ENCODE measurements around the gene PRKAR1B. TPM values are rescaled to one million over a fixed set of nuclear protein-coding genes. Genes with fewer than 3 reads are reported as not detected.
A peak's percentile ranks its signal among the peaks of the same experiment; 100 is the strongest.

Gene PRKAR1B
- total and polyA plus RNA-seq, 2 donors = 12.3 to 13.7 TPM

GRCh38 chr7:605661-606450 lies 121.2 kb downstream of the PRKAR1B start:
- Histone ChIP-seq H3K4me1 (ENCODE audit: insufficient read depth) (no peaks in the 10 kb centered on the region), H3K4me3 (ENCODE audit: low read depth, low read length) (no peak overlapping the region), H3K27ac (ENCODE audit: low read depth) (no peak overlapping the region), H3K36me3 (ENCODE audit: insufficient read depth) (no peaks in the 10 kb centered on the region)
- WGBS = 92% methylated on average over 33 of the region's 33 CpGs
- DNase-seq (ENCODE audit: extremely low spot score) = no peak

- Histone ChIP-seq H3K36me3 (ENCODE audit: insufficient read depth) (no peaks in the 10 kb centered on the region), H3K4me3 (ENCODE audit: low read depth, low read length) (peak overlapping the region; percentile 3), H3K4me1 (ENCODE audit: insufficient read depth) (no peaks in the 10 kb centered on the region), H3K27ac (ENCODE audit: low read depth) (peak overlapping the region; percentile 73)
- 90% methylated on average over 28 of the region's 28 CpGs for WGBS
- DNase-seq (ENCODE audit: extremely low spot score) = no peak
These were observed 122.1 kb downstream of the PRKAR1B start for GRCh38 chr7:604884-605531.

DNA sequence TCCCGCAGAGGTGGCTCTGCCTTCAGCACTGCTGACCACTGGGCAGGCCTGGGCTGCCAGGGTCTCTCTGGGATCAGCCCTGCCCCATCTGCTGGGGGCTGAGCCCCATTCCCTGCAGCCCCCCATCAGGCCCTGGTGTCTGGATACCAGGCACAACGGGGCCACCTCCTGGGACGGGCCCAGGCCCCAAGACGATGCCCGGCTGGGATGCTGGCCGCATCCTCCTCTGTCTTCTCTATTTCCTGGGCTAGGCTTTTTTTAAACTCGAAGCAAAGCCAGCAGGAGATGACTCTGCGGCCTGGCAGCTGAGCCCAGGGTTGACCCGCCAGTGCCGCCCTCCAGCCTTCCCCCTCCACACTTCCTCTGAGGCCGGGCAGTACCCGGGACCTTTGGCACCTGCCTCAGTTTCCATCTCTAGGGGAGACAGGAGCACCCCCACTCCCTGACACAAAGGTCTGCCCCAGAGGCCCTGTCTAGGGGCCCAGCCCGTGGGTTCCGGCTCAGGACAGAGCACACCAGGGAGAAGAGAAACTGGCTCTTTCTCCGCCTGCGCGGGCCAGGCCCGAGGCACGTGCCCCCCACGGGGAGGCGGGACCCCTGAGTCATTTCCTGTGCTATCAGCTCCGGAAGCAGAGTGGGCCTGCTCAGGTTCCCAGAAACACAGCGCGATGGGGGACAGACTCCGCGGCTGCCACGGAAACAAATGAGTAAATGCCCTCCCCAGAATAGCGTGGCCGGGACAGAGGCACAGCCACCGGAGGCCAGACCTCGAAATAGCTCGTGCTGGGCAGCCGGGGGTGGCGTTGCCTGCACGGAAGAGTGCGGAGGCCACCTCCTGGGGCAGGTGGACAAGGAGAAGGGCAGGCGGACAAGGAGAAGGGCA lies 122.8 kb downstream of the PRKAR1B start:
- 60% methylated on average over 37 of the region's 37 CpGs for WGBS
- H3K27ac ChIP-seq (ENCODE audit: low read depth) = peak overlapping the region; percentile 73
- peak overlapping the region; percentile 3 for H3K4me3 ChIP-seq (ENCODE audit: low read depth, low read length)
- DNase-seq (ENCODE audit: extremely low spot score) = no peak
- no peaks in the 10 kb centered on the region for H3K36me3 ChIP-seq (ENCODE audit: insufficient read depth)
- no peaks in the 10 kb centered on the region for H3K4me1 ChIP-seq (ENCODE audit: insufficient read depth)

DNA sequence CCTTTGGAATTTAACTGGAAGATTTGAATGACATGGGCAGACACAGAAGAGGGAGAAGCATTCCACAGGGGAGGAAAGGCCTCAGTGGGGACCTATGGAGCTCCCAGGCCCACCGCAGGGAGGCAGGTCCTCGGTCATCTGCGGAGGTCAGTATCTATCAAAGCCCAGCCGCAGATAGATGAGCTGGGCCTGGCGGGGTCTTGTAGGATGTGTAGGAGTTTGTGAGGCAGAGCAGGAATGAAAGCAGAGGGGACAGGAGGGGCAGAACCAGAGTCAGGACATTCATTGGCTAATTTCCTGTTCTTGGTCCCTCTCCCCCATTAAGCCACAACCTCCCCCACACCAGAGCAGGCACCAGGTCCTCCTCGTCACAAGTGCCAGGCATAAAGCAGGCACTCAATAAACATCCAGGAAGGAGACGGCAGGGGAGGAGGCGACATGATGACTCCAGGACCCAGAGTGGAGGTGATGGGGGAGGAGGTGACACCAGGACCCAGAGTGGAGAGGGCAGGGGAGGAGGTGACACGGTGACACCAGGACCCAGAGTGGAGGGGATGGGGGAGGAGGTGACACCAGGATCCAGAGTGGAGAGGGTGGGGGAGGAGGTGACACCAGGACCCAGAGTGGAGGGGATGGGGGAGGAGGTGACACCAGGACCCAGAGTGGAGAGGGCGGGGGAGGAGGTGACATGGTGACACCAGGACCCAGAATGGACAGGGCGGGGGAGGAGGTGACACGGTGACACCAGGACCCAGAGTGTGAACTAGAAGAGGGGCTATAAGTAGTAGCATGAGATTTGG lies 123.7 kb downstream of the PRKAR1B start:
- H3K36me3 ChIP-seq (ENCODE audit: insufficient read depth) = no peaks in the 10 kb centered on the region
- WGBS = 89% methylated on average over 12 of the region's 12 CpGs
- no peak for DNase-seq (ENCODE audit: extremely low spot score)
- no peak overlapping the region for H3K4me3 ChIP-seq (ENCODE audit: low read depth, low read length)
- peak overlapping the region; percentile 19 for H3K27ac ChIP-seq (ENCODE audit: low read depth)
- H3K4me1 ChIP-seq (ENCODE audit: insufficient read depth) = no peaks in the 10 kb centered on the region

- H3K36me3 ChIP-seq (ENCODE audit: insufficient read depth) = no peaks in the 10 kb centered on the region
- WGBS = 78% methylated on average over 38 of the region's 38 CpGs
- H3K27ac ChIP-seq (ENCODE audit: low read depth) = peak overlapping the region; percentile 65
- H3K4me1 ChIP-seq (ENCODE audit: insufficient read depth) = no peaks in the 10 kb centered on the region
- DNase-seq (ENCODE audit: extremely low spot score) = no peak
- H3K4me3 ChIP-seq (ENCODE audit: low read depth, low read length) = no peak overlapping the region
These were observed 124.5 kb downstream of the PRKAR1B start for GRCh38 chr7:602341-603141.

DNA sequence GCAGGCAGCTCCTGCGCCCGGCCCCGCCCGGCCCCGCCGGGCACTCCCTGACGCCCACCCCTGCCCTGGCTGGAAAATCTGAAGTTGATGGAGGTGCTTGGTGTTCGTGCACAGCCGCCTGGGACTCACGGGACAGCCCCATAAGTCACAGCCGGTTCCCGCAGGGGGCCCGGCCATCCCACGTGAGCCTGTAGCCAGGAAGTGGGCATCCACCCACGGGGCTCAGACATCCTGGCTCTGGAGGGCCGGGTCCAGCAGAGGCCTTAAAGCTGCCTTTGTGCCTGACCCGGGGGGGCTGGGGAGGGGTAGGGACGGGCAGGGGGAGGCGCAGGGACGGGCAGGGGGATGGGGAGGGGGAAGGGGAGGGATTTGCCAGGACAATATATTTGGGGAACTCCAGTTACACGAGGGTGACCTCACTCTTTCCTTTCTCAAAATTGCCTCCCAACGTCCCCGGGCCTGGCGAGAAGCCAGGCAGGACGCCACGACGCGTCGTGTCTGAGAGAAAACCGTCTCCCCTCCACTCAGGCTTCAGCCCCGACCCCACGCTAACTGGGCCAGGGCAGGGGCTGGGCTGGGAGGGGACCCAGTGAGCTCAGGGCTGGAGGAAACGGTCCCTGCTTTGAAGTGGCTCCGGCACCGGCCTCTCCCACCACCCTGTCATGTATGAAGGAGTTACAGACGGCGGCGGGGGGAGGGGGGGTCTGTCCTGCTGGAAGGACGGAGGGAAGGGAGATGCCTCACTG lies 125.3 kb downstream of the PRKAR1B start:
- H3K27ac ChIP-seq (ENCODE audit: low read depth) = peak overlapping the region; percentile 65
- no peak for DNase-seq (ENCODE audit: extremely low spot score)
- H3K4me1 ChIP-seq (ENCODE audit: insufficient read depth) = no peaks in the 10 kb centered on the region
- WGBS = 32% methylated on average over 39 of the region's 39 CpGs
- no peaks in the 10 kb centered on the region for H3K36me3 ChIP-seq (ENCODE audit: insufficient read depth)
- H3K4me3 ChIP-seq (ENCODE audit: low read depth, low read length) = no peak overlapping the region

GRCh38 chr7:601036-601594 lies 126.0 kb downstream of the PRKAR1B start:
- H3K4me1 ChIP-seq (ENCODE audit: insufficient read depth) = no peaks in the 10 kb centered on the region
- peak overlapping the region; percentile 30 for H3K27ac ChIP-seq (ENCODE audit: low read depth)
- H3K4me3 ChIP-seq (ENCODE audit: low read depth, low read length) = no peak overlapping the region
- H3K36me3 ChIP-seq (ENCODE audit: insufficient read depth) = no peaks in the 10 kb centered on the region
- DNase-seq (ENCODE audit: extremely low spot score) = no peak
- WGBS = 78% methylated on average over 22 of the region's 22 CpGs

DNA sequence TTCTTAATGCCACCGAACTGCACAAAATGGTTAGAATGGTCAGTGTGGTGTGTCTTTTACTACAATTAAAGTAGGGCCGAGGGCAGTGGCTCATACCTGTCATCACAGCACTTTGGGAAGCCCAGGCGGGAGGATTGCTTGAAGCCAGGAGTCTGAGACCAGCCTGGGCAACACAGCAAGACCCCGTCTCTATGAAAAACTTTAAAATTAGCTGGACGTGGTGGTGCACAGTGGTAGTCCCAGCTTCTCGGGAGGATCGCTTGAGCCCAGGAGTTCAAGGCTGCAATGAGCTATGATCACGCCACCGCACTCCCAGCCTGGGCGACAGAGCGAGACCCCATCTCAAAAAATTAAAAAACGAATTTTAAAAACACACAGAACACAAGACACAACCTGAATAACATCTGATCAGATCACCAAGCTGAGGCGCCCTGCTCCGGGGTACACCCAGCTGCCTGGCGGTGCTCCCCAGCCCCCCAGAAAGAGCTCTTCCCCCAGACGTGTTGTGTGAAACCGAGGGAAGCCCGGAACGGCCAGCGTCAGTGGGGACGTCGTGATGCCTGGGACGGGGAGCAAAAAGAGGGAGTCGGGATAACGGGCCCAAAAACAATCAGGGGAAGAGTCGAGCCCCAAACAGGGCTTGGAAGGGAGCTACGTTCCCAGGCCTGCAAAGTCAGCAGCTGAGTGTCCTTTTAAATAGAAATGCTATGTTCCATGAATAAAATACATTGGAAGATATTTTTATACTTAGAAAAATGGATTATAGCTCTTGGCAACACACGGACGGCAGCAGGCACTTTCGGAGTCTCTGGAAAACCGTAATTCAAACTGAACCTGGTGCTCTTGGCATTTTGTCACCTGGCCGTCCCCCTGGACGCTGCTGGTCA lies 126.7 kb downstream of the PRKAR1B start:
- WGBS = 89% methylated on average over 33 of the region's 33 CpGs
- Histone ChIP-seq H3K36me3 (ENCODE audit: insufficient read depth) (no peaks in the 10 kb centered on the region), H3K27ac (ENCODE audit: low read depth) (no peak overlapping the region), H3K4me3 (ENCODE audit: low read depth, low read length) (no peak overlapping the region), H3K4me1 (ENCODE audit: insufficient read depth) (no peaks in the 10 kb centered on the region)
- no peak for DNase-seq (ENCODE audit: extremely low spot score)

GRCh38 chr7:598899-599298 lies 128.2 kb downstream of the PRKAR1B start:
- DNase-seq (ENCODE audit: extremely low spot score) = no peak
- Histone ChIP-seq H3K27ac (ENCODE audit: low read depth) (no peak overlapping the region), H3K36me3 (ENCODE audit: insufficient read depth) (no peaks in the 10 kb centered on the region), H3K4me1 (ENCODE audit: insufficient read depth) (no peaks in the 10 kb centered on the region), H3K4me3 (ENCODE audit: low read depth, low read length) (no peak overlapping the region)
- 95% methylated on average over 19 of the region's 19 CpGs for WGBS

DNA sequence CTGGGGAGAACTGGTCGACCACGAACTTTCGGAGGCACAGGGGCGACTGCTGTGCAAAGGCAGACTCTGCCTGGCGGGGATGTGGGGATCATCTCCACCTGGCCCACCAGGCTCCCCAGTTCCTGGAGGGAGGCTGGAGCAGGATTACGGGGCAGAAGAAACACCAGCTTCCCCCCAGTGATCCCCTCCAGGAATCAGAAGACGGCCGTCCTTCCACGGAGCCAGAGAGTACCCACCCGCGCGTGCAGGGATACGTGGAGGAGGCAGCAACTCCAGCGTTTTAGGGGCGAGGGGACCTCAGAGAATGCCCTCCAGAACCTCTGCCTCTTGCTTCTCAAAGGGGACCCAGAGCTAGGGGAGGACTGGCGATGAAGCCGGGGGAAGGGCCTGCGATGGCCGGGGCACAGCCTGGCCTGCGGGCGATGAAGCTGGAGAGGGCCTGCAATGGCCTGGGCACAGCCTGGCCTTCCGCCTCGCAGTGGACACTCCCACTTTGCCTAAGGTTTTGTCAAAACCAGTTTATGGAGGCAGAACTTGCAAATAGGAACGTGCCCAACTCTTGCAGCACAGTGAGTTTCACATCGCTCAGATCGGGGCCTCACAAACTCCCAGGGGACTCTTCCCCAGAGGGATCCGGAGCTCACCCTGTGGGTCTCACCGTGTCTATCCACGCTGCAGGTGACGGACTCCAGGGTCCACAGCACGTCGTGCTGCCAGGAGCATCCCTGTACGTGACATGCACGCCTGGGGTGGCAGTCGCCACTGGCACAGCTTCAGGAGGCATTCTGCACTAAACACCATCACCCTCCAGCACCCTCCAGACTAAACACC lies 129.5 kb downstream of the PRKAR1B start:
- H3K4me3 ChIP-seq (ENCODE audit: low read depth, low read length) = no peak overlapping the region
- no peaks in the 10 kb centered on the region for H3K36me3 ChIP-seq (ENCODE audit: insufficient read depth)
- no peak overlapping the region for H3K27ac ChIP-seq (ENCODE audit: low read depth)
- H3K4me1 ChIP-seq (ENCODE audit: insufficient read depth) = no peaks in the 10 kb centered on the region
- WGBS = 92% methylated on average over 35 of the region's 35 CpGs
- no peak for DNase-seq (ENCODE audit: extremely low spot score)

All from urinary bladder (tissue), 4 donors.